Esophagus muscularis mucosa (tissue), 3 donors: ENCODE data around the gene SLC23A2.

Source experiments
- POLR2A ChIP-seq: fragments of 450-650 bp; IDR thresholded peaks from one replicate; pipeline ENCODE4 v1.6.1; 2017; ENCODE audit warnings: antibody characterized with exemption, moderate library complexity, mild to moderate bottlenecking, low read depth
- TF ChIP-seq, protein P1 (sequence below), 3 experiments: fragments of 200-600 bp in 2 of 3; fragments of 450-650 bp in 1 of 3; sonication (generic) in 2 of 3; IDR thresholded peaks; one replicate each; pipeline ENCODE4 v1.5.1; 2017 to 2019; ENCODE audit warnings: antibody characterized with exemption in 3 of 3, mild to moderate bottlenecking in 2 of 3, moderate library complexity in 1 of 3

DNA sequence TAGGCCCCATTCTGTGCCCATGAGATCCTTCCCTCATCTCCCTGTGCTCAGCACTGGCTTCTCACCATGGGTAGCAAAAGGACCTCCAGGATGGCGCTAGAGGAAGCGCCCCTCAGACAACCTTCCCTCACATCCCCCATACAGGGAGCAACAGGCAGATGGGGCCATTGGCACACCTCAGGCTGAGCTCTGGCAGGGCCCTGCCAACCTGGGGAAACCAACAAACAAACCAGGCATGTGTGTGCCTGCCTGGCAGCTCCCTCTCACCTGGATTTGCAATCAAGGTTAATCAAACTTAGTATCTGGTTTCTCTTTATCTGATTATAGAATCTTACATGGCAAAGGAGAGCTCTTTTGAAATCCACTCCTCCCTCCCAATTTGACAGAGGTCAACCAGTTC, 134.9 kb downstream of the SLC23A2 start:
- TF ChIP-seq, protein P1, sequence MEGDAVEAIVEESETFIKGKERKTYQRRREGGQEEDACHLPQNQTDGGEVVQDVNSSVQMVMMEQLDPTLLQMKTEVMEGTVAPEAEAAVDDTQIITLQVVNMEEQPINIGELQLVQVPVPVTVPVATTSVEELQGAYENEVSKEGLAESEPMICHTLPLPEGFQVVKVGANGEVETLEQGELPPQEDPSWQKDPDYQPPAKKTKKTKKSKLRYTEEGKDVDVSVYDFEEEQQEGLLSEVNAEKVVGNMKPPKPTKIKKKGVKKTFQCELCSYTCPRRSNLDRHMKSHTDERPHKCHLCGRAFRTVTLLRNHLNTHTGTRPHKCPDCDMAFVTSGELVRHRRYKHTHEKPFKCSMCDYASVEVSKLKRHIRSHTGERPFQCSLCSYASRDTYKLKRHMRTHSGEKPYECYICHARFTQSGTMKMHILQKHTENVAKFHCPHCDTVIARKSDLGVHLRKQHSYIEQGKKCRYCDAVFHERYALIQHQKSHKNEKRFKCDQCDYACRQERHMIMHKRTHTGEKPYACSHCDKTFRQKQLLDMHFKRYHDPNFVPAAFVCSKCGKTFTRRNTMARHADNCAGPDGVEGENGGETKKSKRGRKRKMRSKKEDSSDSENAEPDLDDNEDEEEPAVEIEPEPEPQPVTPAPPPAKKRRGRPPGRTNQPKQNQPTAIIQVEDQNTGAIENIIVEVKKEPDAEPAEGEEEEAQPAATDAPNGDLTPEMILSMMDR (IDR thresholded peaks at IDR 0.05): no peak
- no peak for TF ChIP-seq POLR2A
